ENCODE results near the gene HEXD. TPM values are rescaled to one million over a fixed set of nuclear protein-coding genes. Genes with fewer than 3 reads are reported as not detected.

The HEXD gene
- total RNA-seq (100 to 1,000 TPM in 1 of 9 donors, 10 to 100 TPM in 8; 16.2 to 104 (median 39.7) TPM), polyA plus RNA-seq (100 to 1,000 TPM in 2 of 3 donors, 1 to 10 TPM in 1; 8.9 to 292 (median 198) TPM)
- long read RNA-seq, donor 1, partial matches to known transcripts = 0 of 24 reads
- long read RNA-seq, donor 1, other reads (novel, unspliced or antisense) = 23 of 24 reads
- long read RNA-seq, donor 2, partial matches to known transcripts = 0 of 1 reads
- long read RNA-seq, donor 2, other reads (novel, unspliced or antisense) = 0 of 1 reads
- long read RNA-seq, donor 3, partial matches to known transcripts = 0 of 1 reads
- long read RNA-seq, donor 3, other reads (novel, unspliced or antisense) = 0 of 1 reads
- long read RNA-seq, donor 4, partial matches to known transcripts = 2 of 6 reads
- long read RNA-seq, donor 4, other reads (novel, unspliced or antisense) = 3 of 6 reads
- long read RNA-seq, donor 5, transcript HEXDC-201 (13 exons, 1,853 nt) = major isoform, 23 of 159 reads
- long read RNA-seq, donor 5, partial matches to known transcripts = 16 of 159 reads
- long read RNA-seq, donor 5, other reads (novel, unspliced or antisense) = 119 of 159 reads
- long read RNA-seq, donor 6, partial matches to known transcripts = 3 of 5 reads
- long read RNA-seq, donor 6, other reads (novel, unspliced or antisense) = 2 of 5 reads
- long read RNA-seq, donor 7 = 0 reads
- long read RNA-seq, donor 8, partial matches to known transcripts = 0 of 1 reads
- long read RNA-seq, donor 8, other reads (novel, unspliced or antisense) = 0 of 1 reads
- long read RNA-seq, donor 9, partial matches to known transcripts = 0 of 2 reads
- long read RNA-seq, donor 9, other reads (novel, unspliced or antisense) = 0 of 2 reads
- long read RNA-seq, donor 10, partial matches to known transcripts = 16 of 19 reads
- long read RNA-seq, donor 10, other reads (novel, unspliced or antisense) = 0 of 19 reads

DNA sequence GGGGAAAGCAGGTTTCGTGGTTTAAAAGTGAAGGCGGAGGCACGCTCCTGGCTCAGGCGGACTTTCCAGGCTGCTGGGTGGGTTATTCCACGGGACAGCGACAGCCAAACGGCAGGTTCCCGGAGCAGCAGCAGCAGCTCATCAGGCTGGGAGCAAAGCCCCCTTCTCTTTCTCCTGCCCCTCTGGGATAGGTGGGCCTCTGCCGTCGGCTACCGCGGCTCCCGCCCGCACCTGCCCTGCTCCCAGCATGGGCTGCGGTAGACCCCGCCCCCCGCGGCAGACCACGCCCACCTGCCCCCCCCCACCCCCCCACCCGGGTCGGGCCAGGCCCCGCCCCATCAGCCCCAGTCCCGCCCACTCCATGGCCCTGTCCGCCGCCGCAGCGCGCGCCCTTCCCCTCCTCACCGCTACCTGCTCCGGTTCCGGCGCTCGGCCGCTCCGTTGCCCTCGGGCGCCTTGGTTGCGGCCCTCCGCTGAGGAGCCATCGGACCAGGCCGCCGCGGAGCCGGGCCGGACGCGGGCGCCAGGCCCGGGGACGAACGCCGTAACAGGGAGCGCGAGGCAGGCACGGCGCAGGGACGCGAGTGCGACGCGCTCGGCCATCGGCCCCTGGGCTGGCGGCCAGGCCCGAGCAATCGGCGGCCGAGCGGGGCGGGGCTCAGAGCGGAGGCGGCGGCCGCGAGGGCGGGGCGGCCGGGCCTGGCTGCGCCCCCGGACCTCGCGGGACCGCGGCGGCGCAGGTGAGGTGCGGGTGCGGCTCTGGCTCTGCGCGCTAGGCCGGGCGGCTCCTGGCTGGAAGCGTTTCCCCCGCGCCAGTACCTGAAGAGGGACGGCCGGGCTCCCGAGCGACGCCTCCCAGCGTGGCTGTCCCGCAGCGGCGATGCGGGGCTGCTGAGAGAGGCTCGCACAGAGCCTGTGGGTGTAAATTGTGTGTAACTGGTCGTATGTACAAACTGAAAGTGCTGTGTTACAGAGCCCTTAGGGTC, at the start of gene HEXD, which contains the start of gene OGFOD3:
Gene HEXD, plus strand, starts transcription at position 347 of the 986 bp plus-strand sequence. CDS start 1,453 bp downstream, outside the sequence.
Gene OGFOD3, minus strand, starts transcription at position 586 of the 986 bp plus-strand sequence. Its CDS starts 101 bp downstream, at position 485.
- no peaks in the 10 kb centered on the region for H3K27me3 ChIP-seq
- WGBS, 4 donors = 1 to 4% (median 2%) methylated on average over 7 to 107 of the region's 108 CpGs
- peak within 1 kb of the TSS; percentile 60 to 96 (median 92) for H3K27ac ChIP-seq
- H3K4me3 ChIP-seq = peak within 1 kb of the TSS in 3 of 4 donors; percentile 60 to 88 (median 85)
- H3K9me3 ChIP-seq (replicated peaks in 1 of 3) = no peaks in the 10 kb centered on the region
- TF ChIP-seq POLR2A (IDR thresholded peaks at IDR 0.05) = peak; percentile 45 to 56
- TF ChIP-seq, protein P1, sequence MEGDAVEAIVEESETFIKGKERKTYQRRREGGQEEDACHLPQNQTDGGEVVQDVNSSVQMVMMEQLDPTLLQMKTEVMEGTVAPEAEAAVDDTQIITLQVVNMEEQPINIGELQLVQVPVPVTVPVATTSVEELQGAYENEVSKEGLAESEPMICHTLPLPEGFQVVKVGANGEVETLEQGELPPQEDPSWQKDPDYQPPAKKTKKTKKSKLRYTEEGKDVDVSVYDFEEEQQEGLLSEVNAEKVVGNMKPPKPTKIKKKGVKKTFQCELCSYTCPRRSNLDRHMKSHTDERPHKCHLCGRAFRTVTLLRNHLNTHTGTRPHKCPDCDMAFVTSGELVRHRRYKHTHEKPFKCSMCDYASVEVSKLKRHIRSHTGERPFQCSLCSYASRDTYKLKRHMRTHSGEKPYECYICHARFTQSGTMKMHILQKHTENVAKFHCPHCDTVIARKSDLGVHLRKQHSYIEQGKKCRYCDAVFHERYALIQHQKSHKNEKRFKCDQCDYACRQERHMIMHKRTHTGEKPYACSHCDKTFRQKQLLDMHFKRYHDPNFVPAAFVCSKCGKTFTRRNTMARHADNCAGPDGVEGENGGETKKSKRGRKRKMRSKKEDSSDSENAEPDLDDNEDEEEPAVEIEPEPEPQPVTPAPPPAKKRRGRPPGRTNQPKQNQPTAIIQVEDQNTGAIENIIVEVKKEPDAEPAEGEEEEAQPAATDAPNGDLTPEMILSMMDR (IDR thresholded peaks at IDR 0.05) = peak in 2 of 6 experiments; percentile 27 to 42
- peaks cover 6 to 23% of the 10 kb centered on the region in 2 donors for H3K4me1 ChIP-seq (replicated peaks in 1 of 2)
- intact Hi-C loops (cut with DNase I) = no loop called here
- peaks cover 0 to 9% of the 10 kb centered on the region in 2 donors for H3K36me3 ChIP-seq (replicated peaks in 1 of 2)
- peak; percentile 69 to 86 (median 79) for DNase-seq

DNA sequence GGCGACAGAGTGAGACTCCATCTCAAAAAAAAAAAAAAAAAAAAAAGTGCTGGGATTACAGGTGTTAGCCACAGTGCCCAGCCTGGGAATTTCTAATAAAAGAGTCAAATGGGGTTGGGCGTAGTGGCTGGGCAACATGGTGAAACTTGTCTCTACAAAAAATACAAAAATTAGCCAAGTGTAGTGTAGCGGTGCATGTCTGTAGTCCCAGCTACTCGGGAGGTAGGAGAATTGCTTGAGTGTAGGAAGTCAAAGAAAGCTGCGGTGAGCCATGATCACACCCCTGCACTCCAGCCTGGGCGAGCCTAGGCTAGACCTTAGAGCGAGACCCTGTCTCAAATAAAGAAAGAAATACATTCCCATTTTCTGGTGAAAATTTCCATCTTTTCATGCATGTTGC, 48.9 kb upstream of the HEXD start:
- WGBS, 4 donors = 85 to 90% (median 89%) methylated on average over 6 to 7 of the region's 7 CpGs
- intact Hi-C loops (cut with DNase I) = no loop called here
- TF ChIP-seq, protein P1 (IDR thresholded peaks at IDR 0.05) = no peak
- TF ChIP-seq POLR2A (IDR thresholded peaks at IDR 0.05) = no peak

DNA sequence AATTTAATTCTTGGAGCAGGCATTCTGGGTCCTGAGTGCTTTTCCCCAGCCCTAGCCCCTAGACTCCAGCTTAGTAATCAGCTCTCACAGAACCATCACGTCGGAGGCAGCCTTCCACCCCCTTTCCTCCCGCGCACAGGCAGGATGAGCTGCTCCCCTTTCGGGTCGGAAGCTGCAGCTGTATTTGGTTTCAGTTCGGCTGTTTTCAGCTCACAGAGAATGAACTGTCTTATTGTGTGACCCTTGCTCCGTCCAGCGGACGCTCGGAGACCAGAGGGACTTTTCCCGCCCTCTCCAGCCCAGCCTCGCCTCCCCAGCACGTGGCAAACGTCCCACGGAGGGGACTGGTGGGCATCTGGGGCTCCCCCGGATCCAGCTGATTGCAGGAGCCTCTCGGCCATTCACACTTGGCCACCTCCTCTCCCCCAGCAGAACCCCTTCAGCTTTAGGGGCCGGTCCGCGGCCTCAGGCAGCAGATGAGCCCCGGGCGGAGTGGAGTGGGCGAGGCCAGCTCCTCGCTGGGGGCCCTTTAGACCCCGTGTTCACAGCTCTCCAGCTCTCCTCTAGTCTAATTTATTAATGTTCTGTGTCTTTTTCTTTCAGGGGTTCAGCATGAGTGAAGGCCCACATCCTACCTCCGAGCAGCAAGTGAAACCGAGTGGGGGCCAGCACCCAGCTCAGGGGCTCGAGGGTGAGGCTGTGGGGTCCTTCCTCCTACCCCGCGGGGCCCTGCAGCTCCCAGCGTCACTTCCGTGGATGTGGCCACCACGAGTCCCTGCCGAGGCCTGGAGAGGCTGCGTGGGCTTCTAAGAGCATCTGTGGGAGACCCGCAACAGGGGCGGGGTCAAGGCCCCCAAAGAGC, 47.4 kb upstream of the HEXD start:
- no peak for TF ChIP-seq POLR2A (IDR thresholded peaks at IDR 0.05)
- TF ChIP-seq, protein P1 (IDR thresholded peaks at IDR 0.05) = no peak
- H3K27me3 ChIP-seq = peaks cover 59% of the 10 kb centered on the region
- peaks cover 0 to 13% of the 10 kb centered on the region in 2 donors for H3K4me1 ChIP-seq (replicated peaks in 1 of 2)
- H3K27ac ChIP-seq = no peak overlapping the region
- H3K36me3 ChIP-seq (replicated peaks in 1 of 2) = no peaks in the 10 kb centered on the region
- peak overlapping the region in 1 of 4 donors; percentile 28 for H3K4me3 ChIP-seq
- H3K9me3 ChIP-seq (replicated peaks in 1 of 3) = no peaks in the 10 kb centered on the region
- intact Hi-C loops (cut with DNase I) = no loop called here
- WGBS, 4 donors = 19 to 32% (median 30%) methylated on average over 12 to 38 of the region's 38 CpGs
- no peak for DNase-seq

More for the DNA sequence above, 48.9 kb upstream of the HEXD start:
- H3K4me1 ChIP-seq (replicated peaks in 1 of 2) = peaks cover 0 to 13% of the 10 kb centered on the region in 2 donors
- H3K36me3 ChIP-seq (replicated peaks in 1 of 2) = no peaks in the 10 kb centered on the region
- H3K27ac ChIP-seq = no peak overlapping the region
- no peaks in the 10 kb centered on the region for H3K9me3 ChIP-seq (replicated peaks in 1 of 3)
- peaks cover 44% of the 10 kb centered on the region for H3K27me3 ChIP-seq
- H3K4me3 ChIP-seq = no peak overlapping the region
- no peak for DNase-seq
